ENCODE data around the gene VSNL1.

Gene VSNL1

GRCh38 chr2:17517481-17518211 is 22.9 kb upstream of the VSNL1 start:
- H3K36me3 ChIP-seq (ENCODE audit: control insufficient read depth, insufficient read depth, low read length): no peaks in the 10 kb centered on the region
- H3K27me3 ChIP-seq (replicated peaks; ENCODE audit: control insufficient read depth, insufficient read depth, low read length): no peaks in the 10 kb centered on the region

GRCh38 chr2:17518212-17519154 is 22.0 kb upstream of the VSNL1 start, which contains the start of gene RAD51AP2:
Gene RAD51AP2, minus strand, starts transcription at chr2:17518440. Its CDS starts 25 bp downstream, at chr2:17518415.
- DNase-seq (ENCODE audit: extremely low read depth, insufficient read length): peak; percentile 88

More at GRCh38 chr2:17517481-17518211, 22.9 kb upstream of the VSNL1 start:
- TF ChIP-seq, protein P1, sequence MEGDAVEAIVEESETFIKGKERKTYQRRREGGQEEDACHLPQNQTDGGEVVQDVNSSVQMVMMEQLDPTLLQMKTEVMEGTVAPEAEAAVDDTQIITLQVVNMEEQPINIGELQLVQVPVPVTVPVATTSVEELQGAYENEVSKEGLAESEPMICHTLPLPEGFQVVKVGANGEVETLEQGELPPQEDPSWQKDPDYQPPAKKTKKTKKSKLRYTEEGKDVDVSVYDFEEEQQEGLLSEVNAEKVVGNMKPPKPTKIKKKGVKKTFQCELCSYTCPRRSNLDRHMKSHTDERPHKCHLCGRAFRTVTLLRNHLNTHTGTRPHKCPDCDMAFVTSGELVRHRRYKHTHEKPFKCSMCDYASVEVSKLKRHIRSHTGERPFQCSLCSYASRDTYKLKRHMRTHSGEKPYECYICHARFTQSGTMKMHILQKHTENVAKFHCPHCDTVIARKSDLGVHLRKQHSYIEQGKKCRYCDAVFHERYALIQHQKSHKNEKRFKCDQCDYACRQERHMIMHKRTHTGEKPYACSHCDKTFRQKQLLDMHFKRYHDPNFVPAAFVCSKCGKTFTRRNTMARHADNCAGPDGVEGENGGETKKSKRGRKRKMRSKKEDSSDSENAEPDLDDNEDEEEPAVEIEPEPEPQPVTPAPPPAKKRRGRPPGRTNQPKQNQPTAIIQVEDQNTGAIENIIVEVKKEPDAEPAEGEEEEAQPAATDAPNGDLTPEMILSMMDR (IDR thresholded peaks at IDR 0.05; ENCODE audit: insufficient read depth, low read length, poor library complexity, severe bottlenecking): no peak
- DNase-seq (ENCODE audit: extremely low read depth, insufficient read length): no peak
- H3K4me3 ChIP-seq (replicated peaks; ENCODE audit: low read depth, low read length): peak overlapping the region; percentile 66

GRCh38 chr2:17519486-17519885 is 21.0 kb upstream of the VSNL1 start:
- H3K4me3 ChIP-seq (replicated peaks; ENCODE audit: low read depth, low read length): no peak overlapping the region
- no peak for DNase-seq (ENCODE audit: extremely low read depth, insufficient read length)
- H3K27me3 ChIP-seq (replicated peaks; ENCODE audit: control insufficient read depth, insufficient read depth, low read length): no peaks in the 10 kb centered on the region
- H3K36me3 ChIP-seq (ENCODE audit: control insufficient read depth, insufficient read depth, low read length): no peaks in the 10 kb centered on the region
- TF ChIP-seq, protein P1 (IDR thresholded peaks at IDR 0.05; ENCODE audit: insufficient read depth, low read length, poor library complexity, severe bottlenecking): no peak

More at GRCh38 chr2:17518212-17519154, 22.0 kb upstream of the VSNL1 start, which contains the start of gene RAD51AP2:
- Histone ChIP-seq H3K27me3 (replicated peaks; ENCODE audit: control insufficient read depth, insufficient read depth, low read length) (no peaks in the 10 kb centered on the region), H3K4me3 (replicated peaks; ENCODE audit: low read depth, low read length) (peak within 1 kb of the TSS; percentile 66), H3K36me3 (ENCODE audit: control insufficient read depth, insufficient read depth, low read length) (no peaks in the 10 kb centered on the region)
- TF ChIP-seq, protein P1 (IDR thresholded peaks at IDR 0.05; ENCODE audit: insufficient read depth, low read length, poor library complexity, severe bottlenecking): no peak

DNA sequence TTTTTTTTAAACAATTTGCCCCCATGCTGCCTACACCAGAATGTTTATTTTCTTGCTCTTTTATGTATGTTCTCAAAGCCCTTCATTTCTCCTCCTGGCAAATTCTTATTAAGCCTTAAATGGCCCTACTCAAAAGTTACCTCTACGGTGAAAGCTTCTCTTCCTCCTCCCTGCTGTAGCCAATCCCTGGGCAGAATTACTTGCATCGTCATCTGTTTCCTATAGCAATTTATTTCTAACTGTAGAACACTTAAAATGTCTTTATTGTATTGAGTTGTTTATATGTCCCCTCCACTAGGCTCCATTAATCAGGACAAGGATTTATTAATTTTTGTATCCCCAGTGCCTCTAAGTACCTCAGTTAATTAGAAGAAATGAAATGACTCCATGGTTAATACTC is 19.7 kb upstream of the VSNL1 start:
- Histone ChIP-seq H3K36me3 (ENCODE audit: control insufficient read depth, insufficient read depth, low read length) (no peaks in the 10 kb centered on the region), H3K27me3 (replicated peaks; ENCODE audit: control insufficient read depth, insufficient read depth, low read length) (no peaks in the 10 kb centered on the region), H3K4me3 (replicated peaks; ENCODE audit: low read depth, low read length) (no peak overlapping the region)
- DNase-seq (ENCODE audit: extremely low read depth, insufficient read length): peak; percentile 44
- TF ChIP-seq, protein P1 (IDR thresholded peaks at IDR 0.05; ENCODE audit: insufficient read depth, low read length, poor library complexity, severe bottlenecking): no peak

GRCh38 chr2:17521621-17522020 is 18.9 kb upstream of the VSNL1 start:
- no peak for DNase-seq (ENCODE audit: extremely low read depth, insufficient read length)
- Histone ChIP-seq H3K4me3 (replicated peaks; ENCODE audit: low read depth, low read length) (no peak overlapping the region), H3K27me3 (replicated peaks; ENCODE audit: control insufficient read depth, insufficient read depth, low read length) (no peaks in the 10 kb centered on the region), H3K36me3 (ENCODE audit: control insufficient read depth, insufficient read depth, low read length) (no peaks in the 10 kb centered on the region)
- TF ChIP-seq, protein P1 (IDR thresholded peaks at IDR 0.05; ENCODE audit: insufficient read depth, low read length, poor library complexity, severe bottlenecking): no peak
